GM12865 (cell line): ENCODE data around the gene EHBP1L1.

ENCODE experiments used
- DNase-seq: peaks from one replicate; pipeline ENCODE4 v3.0.0; 2010; ENCODE audit warnings: low read depth
- H3K4me3 ChIP-seq: 2 replicates; pipeline ENCODE4 v1.5.1; 2011; ENCODE audit warnings: mild to moderate bottlenecking, low read depth, low read length, control low read depth
- CTCF ChIP-seq: IDR thresholded peaks from 2 replicates; pipeline ENCODE4 v1.5.1; 2011; ENCODE audit warnings: low read length, control low read depth, low read depth, inconsistent platforms; ENCODE audit not compliant: insufficient read depth; ENCODE audit errors: missing control alignments

EHBP1L1 gene

GRCh38 chr11:65618763-65619162, 42.9 kb downstream of the EHBP1L1 start:
- no peak for TF ChIP-seq CTCF
- H3K4me3 ChIP-seq, result no peak overlapping the region
- DNase-seq, result no peak

- H3K4me3 ChIP-seq, result no peak overlapping the region
- no peak for DNase-seq
- TF ChIP-seq CTCF, result no peak
Observed at GRCh38 chr11:65619281-65619928, 43.6 kb downstream of the EHBP1L1 start.

GRCh38 chr11:65620666-65621065, 44.8 kb downstream of the EHBP1L1 start:
- TF ChIP-seq CTCF, result no peak
- DNase-seq, result no peak
- no peak overlapping the region for H3K4me3 ChIP-seq

- H3K4me3 ChIP-seq, result no peak overlapping the region
- DNase-seq, result no peak
- TF ChIP-seq CTCF, result no peak
Observed at GRCh38 chr11:65621460-65621859, 45.6 kb downstream of the EHBP1L1 start.

- no peak overlapping the region for H3K4me3 ChIP-seq
- DNase-seq, result no peak
- no peak for TF ChIP-seq CTCF
Observed at GRCh38 chr11:65622011-65622410, 46.2 kb downstream of the EHBP1L1 start.

GRCh38 chr11:65623177-65623576, 47.3 kb downstream of the EHBP1L1 start:
- TF ChIP-seq CTCF, result no peak
- H3K4me3 ChIP-seq, result no peak overlapping the region

More at GRCh38 chr11:65623177-65623576, 47.3 kb downstream of the EHBP1L1 start:
- no peak for DNase-seq
